ENCODE data around the gene SNX24.
"Not testable (repeated sequence)": the region's sequence is repeated elsewhere in the genome, so short reads cannot be mapped to it uniquely, and the experiment has no call there.

The SNX24 gene

DNA sequence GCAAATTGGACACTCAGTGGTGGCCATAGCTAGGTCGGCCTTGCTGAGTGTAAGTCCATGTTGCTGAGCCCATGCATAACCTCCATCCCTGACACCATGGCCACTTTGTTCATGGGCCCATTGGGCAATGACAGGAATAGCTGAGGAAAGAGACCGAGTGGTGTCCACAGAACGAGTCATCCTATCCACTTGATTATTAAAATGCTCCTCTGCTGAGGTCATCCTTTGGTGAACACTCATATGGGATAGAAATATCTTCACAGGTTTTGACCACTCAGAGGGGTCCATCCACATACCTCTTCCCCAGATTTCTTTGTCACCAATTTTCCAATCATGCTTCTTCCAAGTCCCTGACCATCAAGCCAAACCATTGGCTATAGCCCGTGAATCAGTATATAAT is 127.5 kb downstream of the SNX24 start:
- Mint-ChIP-seq H3K9me3 (no peaks in the 10 kb centered on the region), H3K27ac (no peak overlapping the region), H3K36me3 (ENCODE audit: low read depth) (peaks cover 10% of the 10 kb centered on the region), H3K4me1 (no peaks in the 10 kb centered on the region), H3K4me3 (no peak overlapping the region), H3K27me3 (ENCODE audit: low read depth) (peaks cover 5% of the 10 kb centered on the region)
- TF ChIP-seq, protein P1, sequence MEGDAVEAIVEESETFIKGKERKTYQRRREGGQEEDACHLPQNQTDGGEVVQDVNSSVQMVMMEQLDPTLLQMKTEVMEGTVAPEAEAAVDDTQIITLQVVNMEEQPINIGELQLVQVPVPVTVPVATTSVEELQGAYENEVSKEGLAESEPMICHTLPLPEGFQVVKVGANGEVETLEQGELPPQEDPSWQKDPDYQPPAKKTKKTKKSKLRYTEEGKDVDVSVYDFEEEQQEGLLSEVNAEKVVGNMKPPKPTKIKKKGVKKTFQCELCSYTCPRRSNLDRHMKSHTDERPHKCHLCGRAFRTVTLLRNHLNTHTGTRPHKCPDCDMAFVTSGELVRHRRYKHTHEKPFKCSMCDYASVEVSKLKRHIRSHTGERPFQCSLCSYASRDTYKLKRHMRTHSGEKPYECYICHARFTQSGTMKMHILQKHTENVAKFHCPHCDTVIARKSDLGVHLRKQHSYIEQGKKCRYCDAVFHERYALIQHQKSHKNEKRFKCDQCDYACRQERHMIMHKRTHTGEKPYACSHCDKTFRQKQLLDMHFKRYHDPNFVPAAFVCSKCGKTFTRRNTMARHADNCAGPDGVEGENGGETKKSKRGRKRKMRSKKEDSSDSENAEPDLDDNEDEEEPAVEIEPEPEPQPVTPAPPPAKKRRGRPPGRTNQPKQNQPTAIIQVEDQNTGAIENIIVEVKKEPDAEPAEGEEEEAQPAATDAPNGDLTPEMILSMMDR (IDR thresholded peaks at IDR 0.05; ENCODE audit: unreplicated experiment in 3 of 3), result no peak

DNA sequence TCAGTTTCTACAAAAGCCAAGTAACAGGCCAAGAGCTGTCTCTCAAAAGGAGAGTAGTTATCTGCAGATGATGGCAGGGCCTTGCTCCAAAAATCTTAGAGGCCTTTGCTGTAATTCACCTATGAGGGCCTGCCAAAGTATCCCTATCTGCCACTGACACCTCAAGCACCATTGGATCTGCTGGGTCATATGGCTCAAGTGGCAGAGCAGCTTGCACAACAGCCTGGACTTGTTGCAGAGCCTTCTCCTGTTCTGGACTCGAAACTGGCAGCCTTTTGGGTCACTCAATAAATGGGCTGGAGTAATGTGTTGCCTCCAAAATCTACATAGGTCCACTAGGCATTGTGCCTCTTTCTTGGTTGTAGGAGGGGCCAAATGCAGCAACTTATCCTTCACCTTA is 128.3 kb downstream of the SNX24 start:
- H3K27ac Mint-ChIP-seq; H3K9me3 Mint-ChIP-seq; H3K27me3 Mint-ChIP-seq (ENCODE audit: low read depth); H3K4me3 Mint-ChIP-seq; H3K36me3 Mint-ChIP-seq (ENCODE audit: low read depth); H3K4me1 Mint-ChIP-seq: not testable (repeated sequence)

DNA sequence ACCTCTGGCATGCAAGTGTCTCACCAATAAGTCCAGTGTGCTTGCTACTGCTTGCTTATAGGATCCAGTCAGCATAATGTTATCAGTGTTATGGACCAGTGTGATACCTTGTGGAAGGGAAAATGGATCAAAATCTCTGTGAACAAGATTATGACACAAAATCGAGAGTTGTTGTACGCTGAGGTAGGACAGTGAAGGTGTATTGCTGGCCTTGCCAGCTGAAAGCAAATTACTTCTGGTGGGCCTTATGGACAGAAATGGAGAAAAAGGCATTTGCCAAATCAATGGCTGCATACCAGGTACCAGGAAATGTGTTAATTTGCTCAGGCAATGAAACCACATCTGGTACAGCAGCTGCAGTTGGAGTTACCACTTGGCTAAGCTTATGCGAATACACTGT is 128.8 kb downstream of the SNX24 start:
- H3K27me3 Mint-ChIP-seq (ENCODE audit: low read depth); H3K9me3 Mint-ChIP-seq; H3K27ac Mint-ChIP-seq; H3K4me1 Mint-ChIP-seq; H3K36me3 Mint-ChIP-seq (ENCODE audit: low read depth); H3K4me3 Mint-ChIP-seq: not testable (repeated sequence)

DNA sequence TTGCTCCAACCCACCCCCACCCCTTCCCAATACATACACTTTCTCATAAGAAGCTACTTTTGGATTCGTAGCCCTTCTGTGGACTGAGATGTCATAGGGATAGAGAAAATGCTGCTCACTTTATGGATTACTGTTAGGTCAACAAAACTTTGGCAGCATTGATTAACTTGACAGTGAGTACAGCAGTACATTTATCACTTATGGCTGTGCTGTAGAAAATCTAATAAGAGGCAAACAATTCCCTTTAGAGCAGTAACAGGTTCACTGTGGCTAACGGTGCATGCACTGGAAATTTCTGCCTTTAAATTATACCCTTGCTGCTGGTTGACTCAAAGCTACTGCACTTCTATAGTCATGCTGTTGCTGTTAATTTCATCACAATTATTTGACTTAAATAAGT is 131.9 kb downstream of the SNX24 start:
- no peak overlapping the region for H3K27ac Mint-ChIP-seq
- H3K4me3 Mint-ChIP-seq, result no peak overlapping the region
- H3K27me3 Mint-ChIP-seq (ENCODE audit: low read depth), result no peaks in the 10 kb centered on the region

DNA sequence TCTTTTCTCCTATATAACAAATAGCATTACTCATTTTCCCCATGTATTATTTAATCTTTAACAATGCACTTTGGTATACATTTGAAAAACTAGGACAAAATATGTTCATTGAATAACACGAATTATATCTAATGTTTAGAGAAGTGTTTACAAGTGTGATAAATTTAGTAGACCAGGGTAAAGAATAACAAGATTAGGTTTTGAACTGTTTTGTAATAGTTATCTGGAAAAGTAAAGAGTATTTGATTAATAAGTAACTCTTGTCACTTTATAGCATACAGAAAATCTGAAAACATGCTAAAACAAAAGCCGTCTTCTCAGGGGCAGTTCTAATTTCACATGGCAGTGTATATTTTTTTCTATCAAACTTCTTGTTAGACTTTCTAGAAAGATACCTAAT is 132.7 kb downstream of the SNX24 start:
- no peaks in the 10 kb centered on the region for H3K9me3 Mint-ChIP-seq
- H3K4me1 Mint-ChIP-seq, result no peaks in the 10 kb centered on the region
- no peaks in the 10 kb centered on the region for H3K27me3 Mint-ChIP-seq (ENCODE audit: low read depth)
- H3K27ac Mint-ChIP-seq, result peak overlapping the region in 2 of 3 experiments; percentile 6 to 38
- H3K4me3 Mint-ChIP-seq, result no peak overlapping the region
- TF ChIP-seq, protein P1 (IDR thresholded peaks at IDR 0.05; ENCODE audit: unreplicated experiment in 3 of 3), result no peak
- H3K36me3 Mint-ChIP-seq (ENCODE audit: low read depth), result peaks cover 6% of the 10 kb centered on the region

More for the DNA sequence above, 131.9 kb downstream of the SNX24 start:
- Mint-ChIP-seq H3K9me3 (no peaks in the 10 kb centered on the region), H3K4me1 (no peaks in the 10 kb centered on the region), H3K36me3 (ENCODE audit: low read depth) (peaks cover 7% of the 10 kb centered on the region)
- TF ChIP-seq, protein P1 (IDR thresholded peaks at IDR 0.05; ENCODE audit: unreplicated experiment in 3 of 3), result no peak

DNA sequence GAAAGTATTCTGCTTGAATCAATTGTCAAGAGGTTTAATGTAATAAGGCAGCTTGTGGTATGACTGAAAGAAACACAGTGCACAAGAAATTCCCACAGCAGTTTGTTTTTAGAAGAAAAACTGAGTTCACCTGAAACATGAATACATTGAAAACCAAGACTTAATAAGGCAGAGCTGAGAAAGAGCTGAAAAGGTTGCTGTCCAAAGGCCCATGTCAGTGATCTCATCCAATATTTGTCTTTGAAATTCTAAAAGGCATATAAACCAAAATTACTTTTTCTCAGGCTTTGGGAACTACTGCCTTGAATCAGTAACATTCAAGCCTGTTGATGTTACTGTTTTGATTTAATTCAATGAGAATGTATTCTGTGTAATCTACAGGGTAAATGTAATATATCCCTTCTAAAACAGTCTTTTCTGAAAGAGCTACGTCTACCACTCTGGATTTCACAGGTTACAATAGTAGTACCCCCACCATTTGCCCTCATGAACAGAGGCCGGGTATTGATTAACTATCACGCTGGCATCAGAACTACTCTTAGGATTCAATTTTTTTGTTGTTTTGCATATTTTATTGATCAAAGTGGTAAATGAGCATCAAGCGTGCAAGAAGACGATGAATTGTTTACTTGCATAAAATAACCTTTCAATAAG is 133.4 kb downstream of the SNX24 start:
- H3K27me3 Mint-ChIP-seq (ENCODE audit: low read depth), result no peaks in the 10 kb centered on the region
- H3K36me3 Mint-ChIP-seq (ENCODE audit: low read depth), result peaks cover 4% of the 10 kb centered on the region
- H3K4me1 Mint-ChIP-seq, result no peaks in the 10 kb centered on the region
- H3K4me3 Mint-ChIP-seq, result no peak overlapping the region
- H3K27ac Mint-ChIP-seq, result peak overlapping the region in 1 of 3 experiments; percentile 38
- TF ChIP-seq, protein P1 (IDR thresholded peaks at IDR 0.05; ENCODE audit: unreplicated experiment in 3 of 3), result no peak
- no peaks in the 10 kb centered on the region for H3K9me3 Mint-ChIP-seq

DNA sequence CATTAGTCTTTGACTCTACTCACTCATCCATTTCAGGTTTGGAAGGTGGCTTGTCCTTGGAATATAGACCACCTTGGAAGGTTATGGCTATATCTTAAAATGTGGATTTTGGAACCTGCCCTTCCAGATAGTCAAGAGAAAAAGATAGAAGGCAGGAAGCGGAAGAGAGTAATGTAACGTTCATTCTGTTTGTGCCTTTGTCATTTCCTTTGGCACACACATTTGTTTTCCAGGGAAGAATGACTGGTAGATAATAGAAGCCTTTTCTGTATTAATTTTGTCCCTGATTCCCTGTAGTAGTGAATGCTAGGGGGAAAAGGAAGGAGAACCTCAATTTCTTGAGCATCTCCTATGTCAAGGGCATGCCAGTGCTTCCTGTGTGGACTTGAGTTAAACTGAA is 136.4 kb downstream of the SNX24 start:
- Mint-ChIP-seq H3K4me1 (no peaks in the 10 kb centered on the region), H3K9me3 (no peaks in the 10 kb centered on the region), H3K27me3 (ENCODE audit: low read depth) (no peaks in the 10 kb centered on the region), H3K4me3 (no peak overlapping the region), H3K27ac (no peak overlapping the region), H3K36me3 (ENCODE audit: low read depth) (no peaks in the 10 kb centered on the region)
- TF ChIP-seq, protein P1 (IDR thresholded peaks at IDR 0.05; ENCODE audit: unreplicated experiment in 3 of 3), result no peak
